ENCODE data around the gene ABHD15.
A peak's percentile ranks its signal among the peaks of the same experiment; 100 is the strongest.

Gene ABHD15, protein sequence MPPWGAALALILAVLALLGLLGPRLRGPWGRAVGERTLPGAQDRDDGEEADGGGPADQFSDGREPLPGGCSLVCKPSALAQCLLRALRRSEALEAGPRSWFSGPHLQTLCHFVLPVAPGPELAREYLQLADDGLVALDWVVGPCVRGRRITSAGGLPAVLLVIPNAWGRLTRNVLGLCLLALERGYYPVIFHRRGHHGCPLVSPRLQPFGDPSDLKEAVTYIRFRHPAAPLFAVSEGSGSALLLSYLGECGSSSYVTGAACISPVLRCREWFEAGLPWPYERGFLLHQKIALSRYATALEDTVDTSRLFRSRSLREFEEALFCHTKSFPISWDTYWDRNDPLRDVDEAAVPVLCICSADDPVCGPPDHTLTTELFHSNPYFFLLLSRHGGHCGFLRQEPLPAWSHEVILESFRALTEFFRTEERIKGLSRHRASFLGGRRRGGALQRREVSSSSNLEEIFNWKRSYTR
- 57.4 to 58.2 reads per million in 2 donors for total RNA-seq

DNA sequence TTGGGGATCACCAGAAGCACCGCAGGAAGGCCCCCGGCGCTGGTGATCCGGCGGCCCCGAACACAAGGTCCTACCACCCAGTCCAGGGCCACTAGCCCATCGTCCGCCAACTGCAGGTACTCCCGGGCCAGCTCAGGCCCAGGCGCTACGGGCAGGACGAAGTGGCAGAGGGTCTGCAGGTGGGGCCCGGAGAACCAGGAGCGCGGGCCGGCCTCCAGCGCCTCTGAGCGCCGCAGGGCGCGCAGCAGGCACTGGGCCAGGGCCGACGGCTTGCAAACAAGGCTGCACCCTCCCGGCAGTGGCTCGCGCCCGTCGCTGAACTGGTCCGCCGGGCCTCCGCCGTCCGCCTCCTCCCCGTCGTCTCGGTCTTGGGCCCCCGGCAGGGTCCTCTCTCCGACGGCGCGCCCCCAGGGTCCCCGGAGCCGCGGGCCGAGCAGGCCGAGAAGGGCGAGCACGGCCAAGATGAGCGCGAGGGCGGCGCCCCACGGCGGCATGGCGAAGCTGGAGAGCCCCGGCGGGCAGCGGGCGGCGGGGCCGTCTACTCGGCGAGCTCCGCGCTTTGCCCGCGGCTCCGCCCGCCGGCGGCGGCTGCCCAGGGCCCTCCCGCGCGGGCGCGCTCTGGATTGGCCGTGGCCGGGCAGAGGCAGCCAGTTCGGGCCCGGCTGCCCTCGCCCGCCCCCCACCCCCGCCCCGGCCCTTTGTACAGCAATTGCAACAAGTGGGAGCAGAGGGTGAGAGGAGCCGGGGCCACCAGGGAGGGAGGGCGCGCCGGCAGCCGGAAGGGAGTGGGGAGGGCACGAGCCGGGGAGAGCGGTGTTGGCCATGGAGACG, at the start of gene ABHD15:
Gene ABHD15, minus strand, starts transcription at position 565 of the 831 bp plus-strand sequence. Its CDS starts 71 bp downstream, at position 494.
- peak; percentile 54 for DNase-seq

DNA sequence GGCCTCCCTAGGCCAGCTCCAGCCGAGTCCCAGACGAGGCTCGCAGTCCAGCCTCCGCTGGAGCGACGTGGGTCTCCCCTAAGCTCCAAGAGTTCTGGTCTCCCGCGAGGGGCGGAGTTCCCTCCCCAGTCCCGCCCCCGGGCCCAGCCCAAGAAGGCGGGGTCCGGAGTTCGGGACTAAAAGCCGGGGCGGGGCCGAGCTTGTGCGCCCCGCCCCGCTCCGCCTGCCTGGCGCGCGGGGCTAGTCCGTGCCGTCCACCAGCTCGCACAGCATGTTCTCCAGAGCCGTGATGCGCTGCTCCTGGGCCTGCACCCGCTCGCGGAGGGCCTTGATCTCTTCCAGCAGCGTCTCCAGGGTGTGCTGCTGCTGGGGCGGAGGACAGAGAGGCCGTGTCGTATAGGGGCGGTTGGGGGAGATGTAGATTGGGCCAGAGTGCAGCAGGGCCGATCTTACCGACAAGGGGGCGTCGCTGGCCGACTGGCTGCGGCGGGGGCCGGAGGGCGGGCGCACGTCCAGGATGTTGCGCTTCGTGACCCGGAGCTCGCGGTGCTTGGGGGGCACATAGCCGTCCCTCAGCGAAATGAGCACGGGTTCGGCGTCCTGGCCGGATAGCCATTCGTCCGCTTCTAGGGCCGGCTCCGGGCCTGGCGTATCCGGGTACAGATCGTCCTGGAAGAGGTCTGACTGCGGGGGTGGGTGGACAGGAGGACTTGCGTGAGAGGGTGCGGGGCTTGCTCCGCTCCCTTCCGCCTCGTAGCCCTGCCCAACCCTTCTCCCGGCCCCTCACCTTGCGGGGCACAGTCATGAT, 48.9 kb upstream of the ABHD15 start:
- peak; percentile 75 for DNase-seq

- DNase-seq: no peak
Measured at GRCh38 chr17:29615048-29615385, 48.2 kb upstream of the ABHD15 start.

GRCh38 chr17:29614349-29615047, 47.7 kb upstream of the ABHD15 start:
- DNase-seq: no peak

DNA sequence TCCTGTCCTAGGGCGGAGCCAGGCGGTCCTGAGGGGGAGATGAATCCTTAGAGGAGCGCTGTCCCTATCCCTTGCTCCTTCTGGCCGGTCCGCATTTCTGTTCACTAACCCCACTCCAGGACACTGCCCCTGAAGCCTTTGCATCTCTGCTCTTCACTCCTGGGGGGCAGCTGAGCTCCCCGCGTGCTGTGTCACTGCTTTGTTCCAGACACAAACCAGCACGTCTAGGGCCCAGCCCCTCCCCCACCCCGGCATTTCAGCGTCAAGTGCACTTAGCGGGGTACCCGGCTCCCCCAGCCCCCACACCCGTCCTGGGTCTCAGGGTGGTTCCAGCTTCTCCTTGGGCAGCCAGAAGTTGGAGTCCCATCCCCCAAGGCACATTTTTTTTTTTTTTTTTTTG, 47.0 kb upstream of the ABHD15 start:
- no peak for DNase-seq

GRCh38 chr17:29613352-29613837, 46.6 kb upstream of the ABHD15 start:
- DNase-seq: peak; percentile 87

DNA sequence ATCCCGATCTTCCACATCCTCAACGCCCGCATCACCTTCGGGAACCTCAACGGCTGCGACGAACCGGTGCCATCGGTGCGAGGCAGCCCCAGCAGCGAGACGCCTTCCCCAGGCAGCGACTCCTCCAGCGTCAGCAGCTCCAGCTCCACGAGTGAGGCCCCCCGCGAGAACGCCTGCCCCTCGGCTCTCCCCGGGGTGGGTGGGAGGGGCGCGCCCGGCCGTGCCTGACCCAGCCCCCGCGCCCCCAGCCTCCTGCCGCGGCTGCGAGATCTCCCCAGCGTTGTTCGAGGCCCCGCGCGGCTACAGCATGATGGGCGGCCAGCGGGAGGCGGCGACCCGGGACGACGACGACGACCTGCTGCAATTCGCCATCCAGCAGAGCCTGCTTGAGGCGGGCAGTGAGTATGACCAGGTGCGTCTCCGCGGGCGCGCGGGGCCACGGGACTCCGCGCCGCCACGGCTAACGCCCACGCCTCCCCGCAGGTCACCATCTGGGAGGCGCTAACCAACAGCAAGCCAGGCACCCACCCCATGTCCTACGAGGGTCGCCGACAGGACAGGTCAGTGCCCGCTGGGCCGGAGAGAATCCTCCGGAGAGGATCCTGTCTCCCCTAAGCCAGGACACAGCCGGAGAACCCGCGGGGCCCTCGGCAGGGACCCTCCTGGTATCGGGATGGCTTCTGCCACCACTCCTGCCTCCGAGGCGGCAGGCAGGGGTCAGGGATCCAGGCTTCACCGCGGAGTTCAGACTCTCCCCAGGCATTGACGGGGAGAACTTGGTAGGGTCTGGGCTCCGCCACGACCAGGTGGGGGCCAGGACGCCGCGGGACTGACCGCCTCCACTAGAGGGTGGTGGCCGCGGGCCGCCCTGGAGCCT, 45.8 kb upstream of the ABHD15 start:
- DNase-seq: no peak

- DNase-seq: no peak
Measured at GRCh38 chr17:29612094-29612403, 45.2 kb upstream of the ABHD15 start.

- no peak for DNase-seq
Measured at GRCh38 chr17:29611351-29612093, 44.7 kb upstream of the ABHD15 start.

GRCh38 chr17:29610395-29610794, 43.6 kb upstream of the ABHD15 start:
- DNase-seq: no peak

- DNase-seq: no peak
Measured at GRCh38 chr17:29608986-29609385, 42.1 kb upstream of the ABHD15 start.

DNA sequence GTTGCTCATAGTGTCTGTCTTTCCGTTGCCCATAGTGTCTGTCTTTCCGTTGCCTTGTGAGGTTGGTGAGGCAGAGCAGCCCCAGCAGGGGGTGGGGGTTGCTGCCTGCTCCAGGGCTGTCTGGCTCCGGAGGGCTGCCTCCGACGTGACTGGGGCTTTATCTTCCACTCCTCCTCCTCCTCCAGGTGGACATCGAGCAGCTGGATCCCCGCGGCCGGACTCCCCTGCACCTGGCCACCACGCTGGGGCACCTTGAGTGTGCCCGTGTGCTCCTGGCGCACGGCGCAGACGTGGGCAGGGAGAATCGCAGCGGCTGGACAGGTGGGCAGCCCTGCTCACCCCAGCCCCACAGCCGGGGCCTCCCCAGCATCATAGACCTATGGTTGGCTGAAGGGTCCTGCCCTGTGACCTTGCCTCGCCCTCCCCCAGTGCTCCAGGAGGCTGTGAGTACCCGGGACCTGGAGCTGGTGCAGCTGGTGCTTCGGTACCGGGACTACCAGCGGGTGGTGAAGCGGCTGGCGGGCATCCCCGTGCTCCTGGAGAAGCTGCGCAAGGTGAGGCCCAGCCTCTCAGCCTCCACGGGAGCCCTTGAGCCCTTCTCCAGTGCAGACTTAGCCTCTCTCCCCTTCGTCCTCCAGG, 40.8 kb upstream of the ABHD15 start:
- no peak for DNase-seq

DNA sequence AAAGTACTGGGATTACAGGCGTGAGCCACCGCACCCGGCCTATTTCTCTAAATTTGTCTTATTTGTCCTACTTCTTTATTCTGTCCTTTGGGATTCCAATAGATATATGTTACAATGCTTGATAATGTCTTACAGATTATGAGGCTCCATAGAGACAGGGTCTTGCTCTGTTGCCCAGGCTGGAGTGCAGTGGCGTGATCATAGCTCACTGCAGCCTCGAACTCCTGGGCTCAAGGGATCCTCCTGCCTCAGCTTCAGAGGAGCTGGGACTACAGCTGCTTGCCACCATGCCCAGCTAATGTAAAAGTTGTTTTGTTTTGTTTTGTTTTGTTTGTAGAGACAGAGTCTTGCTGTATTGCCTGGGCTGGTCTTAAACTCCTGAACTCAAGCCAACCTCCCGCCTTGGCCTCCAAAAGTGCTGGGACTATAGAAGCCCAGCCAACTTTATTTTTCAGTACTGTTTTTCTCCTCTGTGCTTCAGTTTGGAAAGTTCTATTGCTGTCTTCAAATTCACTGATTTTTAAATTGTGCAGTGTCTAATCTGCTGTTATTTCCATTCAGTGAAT, 36.4 kb upstream of the ABHD15 start:
- DNase-seq: no peak

- DNase-seq: no peak
Measured at GRCh38 chr17:29597361-29598172, 30.7 kb upstream of the ABHD15 start.

GRCh38 chr17:29596811-29597210, 30.0 kb upstream of the ABHD15 start:
- DNase-seq: no peak

DNA sequence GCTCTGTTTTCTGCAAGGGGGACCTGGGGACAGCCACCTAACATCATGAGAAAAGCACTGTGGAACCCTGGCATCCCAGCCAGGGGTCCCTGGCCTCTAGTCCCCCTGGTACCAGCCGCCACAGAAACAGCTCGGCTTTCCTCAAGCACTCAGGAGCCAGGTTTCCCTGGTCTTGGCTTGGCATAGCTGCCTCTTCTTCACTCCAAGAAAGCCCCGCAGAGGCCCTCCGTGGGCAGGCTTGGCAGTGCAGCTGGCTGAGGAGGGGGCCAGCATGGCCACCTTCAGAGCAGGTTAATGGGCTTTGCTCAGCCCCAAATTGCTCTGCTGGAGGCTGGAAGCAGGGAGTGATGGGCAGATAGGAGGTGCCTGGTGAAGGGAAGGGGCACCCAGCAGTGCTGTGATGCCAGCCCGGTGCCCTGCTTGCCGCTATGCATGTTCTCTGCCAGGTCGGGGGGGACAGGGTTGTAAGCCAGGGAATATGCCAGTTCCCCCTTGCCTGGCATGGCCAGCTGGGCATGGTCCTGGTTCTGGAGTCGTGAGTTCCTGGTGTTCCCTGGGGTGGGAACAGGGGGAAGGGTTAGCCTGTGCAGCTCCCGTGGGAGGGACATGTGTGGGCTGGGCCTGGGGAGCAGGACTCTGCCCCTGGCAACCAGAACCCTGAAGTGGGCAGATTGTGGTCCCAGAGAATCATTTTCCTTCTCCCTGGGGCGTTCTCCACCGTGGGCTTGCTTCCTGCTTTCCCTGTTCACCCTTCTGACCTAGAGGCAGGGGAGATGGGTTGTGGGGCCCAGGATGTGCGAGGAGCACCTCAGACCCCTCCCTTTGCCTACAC, 29.3 kb upstream of the ABHD15 start:
- DNase-seq: no peak

DNA sequence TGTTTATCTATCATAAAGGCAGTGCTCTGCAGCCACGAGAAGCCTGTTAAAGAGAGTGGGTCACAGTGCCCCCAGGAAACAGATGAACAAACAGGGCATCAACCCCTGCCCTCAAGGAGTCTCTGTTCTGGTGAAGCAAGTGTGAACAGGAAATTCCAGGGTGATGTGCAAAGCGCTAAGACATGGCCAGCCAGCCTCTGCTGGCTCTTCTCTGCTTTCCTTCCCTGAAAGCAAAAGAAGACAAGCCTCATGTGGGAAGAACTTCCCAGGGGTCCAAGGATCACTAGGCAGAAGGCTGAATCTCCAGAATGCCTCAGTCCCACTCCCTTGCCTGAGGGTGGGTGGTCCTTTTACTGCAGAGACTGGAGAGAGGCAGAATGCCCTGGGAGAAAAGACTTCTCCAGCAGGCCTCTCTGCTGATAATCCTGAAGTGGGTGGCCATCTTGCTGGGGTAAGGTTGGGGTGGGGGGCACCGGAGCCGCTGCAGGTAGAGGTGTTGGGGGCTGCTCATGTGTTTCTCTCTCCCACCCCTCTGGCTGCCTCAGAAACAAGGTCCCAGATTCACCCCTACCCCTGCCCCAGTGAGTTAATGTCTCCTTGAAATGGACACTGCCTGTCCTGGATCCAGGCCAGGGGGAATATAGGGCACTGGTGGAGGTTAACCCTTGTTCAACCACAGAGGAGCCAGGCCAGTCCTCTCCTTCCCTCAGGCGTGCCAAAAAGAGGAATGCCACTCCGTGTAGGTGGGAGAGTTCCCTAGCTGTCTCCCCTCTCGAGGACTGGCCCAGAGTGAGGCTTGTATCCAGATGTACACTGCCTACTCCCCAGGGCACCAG, 28.5 kb upstream of the ABHD15 start:
- DNase-seq: no peak
